Right lobe of liver (tissue), 4 donors: ENCODE measurements around the gene GRK1.
A peak's percentile ranks its signal among the peaks of the same experiment; 100 is the strongest.

Experiments
- CTCF ChIP-seq, 4 donors: fragments of 200-600 bp in 3 of 4; fragments of 450-650 bp in 1 of 4; IDR thresholded peaks; one replicate each; pipeline versions ENCODE4 v1.5.1 to v1.8.0; 2016 to 2022; ENCODE audit warnings: antibody characterized with exemption in 4 of 4, mild to moderate bottlenecking in 2 of 4
- POLR2A ChIP-seq: fragments of 450-650 bp; IDR thresholded peaks from one replicate; pipeline ENCODE4 v1.6.1; 2017; ENCODE audit warnings: antibody characterized with exemption, mild to moderate bottlenecking
- donor health status: DM: no; HTN: no; CAD: no.
- donor health status: DM: no; HTN: no; CAD: no.
- donor health status: DM: no; HTN: yes; CAD: no.

DNA sequence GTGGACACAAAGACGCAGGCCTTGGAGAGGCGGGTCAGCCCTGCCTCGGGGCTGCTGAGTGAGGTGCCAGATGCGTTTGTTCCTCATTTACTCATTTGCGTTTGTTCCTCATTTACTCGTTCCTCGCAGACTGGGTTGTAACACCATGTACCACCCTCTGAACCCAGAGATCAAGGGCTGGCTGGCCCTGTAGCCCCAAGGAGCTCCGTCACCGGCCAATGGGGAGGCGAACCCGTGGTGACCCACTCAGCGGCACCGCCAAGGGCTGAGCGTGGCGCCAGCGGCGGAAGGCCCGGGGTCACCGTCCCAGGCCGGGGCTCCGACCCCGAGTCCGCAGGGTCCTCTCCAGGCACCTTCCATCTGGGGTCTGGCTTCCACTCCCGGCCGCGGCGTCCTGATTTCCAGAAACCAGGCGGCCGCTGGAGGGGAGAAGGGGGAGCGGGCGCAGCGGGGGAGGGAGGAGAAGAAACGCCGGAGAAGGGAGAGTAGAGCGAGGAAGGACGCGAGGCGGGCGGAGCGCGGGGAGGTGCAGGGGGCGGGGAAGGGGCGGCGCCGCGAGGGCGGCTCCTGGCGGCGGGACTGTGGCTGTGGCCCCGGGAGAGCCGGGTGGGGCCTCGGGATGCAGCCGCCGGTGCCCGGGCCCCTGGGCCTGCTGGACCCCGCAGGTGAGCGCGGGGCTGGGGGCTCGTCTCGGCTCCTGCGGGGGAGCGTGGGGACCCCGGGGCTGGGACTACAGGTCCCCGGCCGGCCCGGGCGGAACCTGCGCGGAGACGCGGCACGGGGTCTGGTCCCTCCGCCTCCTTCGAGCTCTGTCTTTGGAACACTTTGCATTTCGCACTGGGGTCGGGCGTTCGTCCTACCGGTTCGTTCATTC, 91.9 kb downstream of the GRK1 start, which contains the start of gene TMEM255B:
- TF ChIP-seq CTCF (IDR thresholded peaks at IDR 0.05) (peak; percentile 16 to 60 (median 54)), POLR2A (no peak)
